Measurements from ENCODE around the gene CNOT11. TPM values are rescaled to one million over a fixed set of nuclear protein-coding genes. Genes with fewer than 3 reads are reported as not detected.

CNOT11 gene
- total and polyA plus RNA-seq, 2 of the 13 experiments (the other 11 are each of a cell fraction or from before 2014, with no cell fraction given): 114 to 209 TPM

DNA sequence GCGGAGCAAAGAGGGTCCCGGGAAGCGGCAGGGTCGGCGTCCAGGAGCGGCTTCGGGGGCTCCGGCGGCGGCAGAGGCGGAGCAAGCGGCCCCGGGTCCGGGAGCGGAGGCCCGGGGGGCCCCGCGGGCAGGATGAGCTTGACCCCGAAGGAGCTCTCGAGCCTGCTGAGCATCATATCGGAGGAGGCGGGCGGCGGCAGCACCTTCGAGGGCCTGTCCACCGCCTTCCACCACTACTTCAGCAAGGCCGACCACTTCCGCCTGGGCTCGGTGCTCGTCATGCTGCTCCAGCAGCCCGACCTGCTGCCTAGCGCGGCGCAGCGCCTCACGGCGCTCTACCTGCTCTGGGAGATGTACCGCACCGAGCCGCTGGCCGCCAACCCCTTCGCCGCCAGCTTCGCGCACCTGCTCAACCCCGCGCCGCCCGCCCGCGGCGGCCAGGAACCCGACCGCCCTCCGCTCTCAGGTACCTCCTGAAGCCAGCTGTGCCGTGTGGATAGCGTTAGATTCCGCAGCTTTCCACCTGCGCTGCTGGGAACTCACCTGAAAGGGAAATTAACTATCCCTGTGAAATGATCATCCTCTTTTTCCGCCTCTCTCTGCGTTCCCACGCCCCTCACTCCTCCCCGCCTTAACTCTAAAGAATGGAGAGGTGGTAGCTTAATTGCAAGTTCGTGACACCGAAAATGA lies 472 bp downstream of the CNOT11 start (continued):
- TF ChIP-seq, protein P1, sequence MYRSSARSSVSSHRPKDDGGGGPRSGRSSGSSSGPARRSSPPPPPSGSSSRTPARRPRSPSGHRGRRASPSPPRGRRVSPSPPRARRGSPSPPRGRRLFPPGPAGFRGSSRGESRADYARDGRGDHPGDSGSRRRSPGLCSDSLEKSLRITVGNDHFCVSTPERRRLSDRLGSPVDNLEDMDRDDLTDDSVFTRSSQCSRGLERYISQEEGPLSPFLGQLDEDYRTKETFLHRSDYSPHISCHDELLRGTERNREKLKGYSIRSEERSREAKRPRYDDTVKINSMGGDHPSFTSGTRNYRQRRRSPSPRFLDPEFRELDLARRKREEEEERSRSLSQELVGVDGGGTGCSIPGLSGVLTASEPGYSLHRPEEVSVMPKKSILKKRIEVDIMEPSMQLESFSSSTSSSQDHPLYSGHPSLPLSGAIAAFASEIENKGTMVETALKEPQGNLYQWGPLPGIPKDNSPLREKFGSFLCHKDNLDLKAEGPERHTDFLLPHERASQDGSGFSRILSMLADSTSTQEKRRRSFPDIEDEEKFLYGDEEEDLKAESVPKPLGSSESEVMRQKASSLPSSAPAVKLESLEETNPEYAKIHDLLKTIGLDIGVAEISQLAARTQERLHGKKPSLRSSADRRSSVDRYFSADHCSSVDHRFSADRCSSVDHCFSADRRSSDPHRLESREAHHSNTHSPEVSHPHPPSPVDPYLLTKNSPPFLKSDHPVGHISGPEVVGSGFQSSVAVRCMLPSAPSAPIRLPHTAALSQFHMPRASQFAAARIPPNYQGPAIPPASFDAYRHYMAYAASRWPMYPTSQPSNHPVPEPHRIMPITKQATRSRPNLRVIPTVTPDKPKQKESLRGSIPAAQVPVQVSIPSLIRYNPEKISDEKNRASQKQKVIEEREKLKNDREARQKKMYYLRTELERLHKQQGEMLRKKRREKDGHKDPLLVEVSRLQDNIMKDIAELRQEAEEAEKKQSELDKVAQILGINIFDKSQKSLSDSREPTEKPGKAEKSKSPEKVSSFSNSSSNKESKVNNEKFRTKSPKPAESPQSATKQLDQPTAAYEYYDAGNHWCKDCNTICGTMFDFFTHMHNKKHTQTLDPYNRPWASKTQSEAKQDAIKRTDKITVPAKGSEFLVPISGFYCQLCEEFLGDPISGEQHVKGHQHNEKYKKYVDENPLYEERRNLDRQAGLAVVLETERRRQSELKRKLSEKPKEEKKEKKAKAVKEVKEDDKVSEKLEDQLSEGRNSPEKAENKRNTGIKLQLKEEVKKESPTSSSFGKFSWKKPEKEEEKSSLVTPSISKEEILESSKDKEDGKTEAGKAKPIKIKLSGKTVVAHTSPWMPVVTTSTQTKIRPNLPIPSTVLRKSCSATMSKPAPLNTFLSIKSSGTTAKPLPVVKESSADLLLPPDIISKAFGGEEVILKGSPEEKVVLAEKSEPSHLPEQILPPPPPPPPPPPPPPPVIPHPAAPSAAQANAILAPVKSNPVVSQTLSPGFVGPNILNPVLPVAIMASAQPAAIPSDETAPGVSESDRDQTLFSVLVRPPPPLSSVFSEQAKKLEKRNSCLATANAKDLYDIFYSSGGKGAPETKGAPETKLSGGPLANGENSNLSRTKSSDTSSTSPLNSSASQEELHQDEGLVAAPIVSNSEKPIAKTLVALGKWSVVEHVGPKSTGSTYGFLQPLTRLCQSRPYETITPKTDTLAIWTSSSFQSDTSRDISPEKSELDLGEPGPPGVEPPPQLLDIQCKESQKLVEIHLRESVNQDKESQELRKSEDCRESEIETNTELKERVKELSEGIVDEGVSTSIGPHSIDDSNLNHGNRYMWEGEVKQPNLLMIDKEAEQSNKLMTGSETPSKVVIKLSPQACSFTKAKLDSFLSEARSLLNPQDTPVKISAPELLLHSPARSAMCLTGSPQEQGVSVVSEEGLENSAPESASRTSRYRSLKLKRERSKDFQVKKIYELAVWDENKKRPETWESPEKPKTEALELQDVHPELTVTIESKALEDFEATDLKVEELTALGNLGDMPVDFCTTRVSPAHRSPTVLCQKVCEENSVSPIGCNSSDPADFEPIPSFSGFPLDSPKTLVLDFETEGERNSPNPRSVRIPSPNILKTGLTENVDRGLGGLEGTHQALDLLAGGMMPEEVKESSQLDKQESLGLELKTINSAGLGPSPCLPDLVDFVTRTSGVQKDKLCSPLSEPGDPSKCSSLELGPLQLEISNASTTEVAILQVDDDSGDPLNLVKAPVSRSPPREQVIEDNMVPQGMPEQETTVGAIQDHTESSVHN (CRISPR knock-in tag; IDR thresholded peaks at IDR 0.05): no peak
- TF ChIP-seq NFKBIZ (CRISPR knock-in tag; IDR thresholded peaks at IDR 0.05) (no peak), MIER2 (CRISPR knock-in tag; IDR thresholded peaks at IDR 0.05) (no peak), ZNF839 (CRISPR knock-in tag; IDR thresholded peaks at IDR 0.05; ENCODE audit: borderline replicate concordance) (no peak), ZNF816 (CRISPR knock-in tag; IDR thresholded peaks at IDR 0.05; ENCODE audit: borderline replicate concordance) (0 out of 2 replicates have a peak, but pooled peaks have one; percentile 21), STAT5B (CRISPR knock-in tag; IDR thresholded peaks at IDR 0.05) (no peak), ZNF484 (CRISPR knock-in tag; IDR thresholded peaks at IDR 0.05; ENCODE audit: borderline replicate concordance, low read depth) (no peak), U2AF2 (IDR thresholded peaks at IDR 0.05; ENCODE audit: low read depth, low read length) (no peak), ZNF256 (CRISPR knock-in tag; conservative IDR thresholded peaks at IDR 0.05) (peak; percentile 22; the same call in 1 of the 2 replicates), ZNF230 (CRISPR knock-in tag; IDR thresholded peaks at IDR 0.05) (0 out of 2 replicates have a peak, but pooled peaks have one; percentile 44), ASH2L (IDR thresholded peaks at IDR 0.05; ENCODE audit: insufficient read length, low read depth, low read length) (peak; percentile 89), NFIC (IDR thresholded peaks at IDR 0.05; ENCODE audit: low read length) (no peak)
- TF ChIP-seq, protein P2, sequence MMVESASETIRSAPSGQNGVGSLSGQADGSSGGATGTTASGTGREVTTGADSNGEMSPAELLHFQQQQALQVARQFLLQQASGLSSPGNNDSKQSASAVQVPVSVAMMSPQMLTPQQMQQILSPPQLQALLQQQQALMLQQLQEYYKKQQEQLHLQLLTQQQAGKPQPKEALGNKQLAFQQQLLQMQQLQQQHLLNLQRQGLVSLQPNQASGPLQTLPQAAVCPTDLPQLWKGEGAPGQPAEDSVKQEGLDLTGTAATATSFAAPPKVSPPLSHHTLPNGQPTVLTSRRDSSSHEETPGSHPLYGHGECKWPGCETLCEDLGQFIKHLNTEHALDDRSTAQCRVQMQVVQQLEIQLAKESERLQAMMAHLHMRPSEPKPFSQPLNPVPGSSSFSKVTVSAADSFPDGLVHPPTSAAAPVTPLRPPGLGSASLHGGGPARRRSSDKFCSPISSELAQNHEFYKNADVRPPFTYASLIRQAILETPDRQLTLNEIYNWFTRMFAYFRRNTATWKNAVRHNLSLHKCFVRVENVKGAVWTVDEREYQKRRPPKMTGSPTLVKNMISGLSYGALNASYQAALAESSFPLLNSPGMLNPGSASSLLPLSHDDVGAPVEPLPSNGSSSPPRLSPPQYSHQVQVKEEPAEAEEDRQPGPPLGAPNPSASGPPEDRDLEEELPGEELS (CRISPR knock-in tag; IDR thresholded peaks at IDR 0.05): 0 out of 2 replicates have a peak, but pooled peaks have one; percentile 9
- TF ChIP-seq, protein P3, sequence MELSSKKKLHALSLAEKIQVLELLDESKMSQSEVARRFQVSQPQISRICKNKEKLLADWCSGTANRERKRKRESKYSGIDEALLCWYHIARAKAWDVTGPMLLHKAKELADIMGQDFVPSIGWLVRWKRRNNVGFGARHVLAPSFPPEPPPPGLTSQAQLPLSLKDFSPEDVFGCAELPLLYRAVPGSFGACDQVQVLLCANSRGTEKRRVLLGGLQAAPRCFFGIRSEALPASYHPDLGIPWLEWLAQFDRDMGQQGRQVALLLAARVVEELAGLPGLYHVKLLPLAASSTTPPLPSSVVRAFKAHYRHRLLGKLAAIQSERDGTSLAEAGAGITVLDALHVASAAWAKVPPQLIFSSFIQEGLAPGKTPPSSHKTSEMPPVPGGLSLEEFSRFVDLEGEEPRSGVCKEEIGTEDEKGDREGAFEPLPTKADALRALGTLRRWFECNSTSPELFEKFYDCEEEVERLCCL (CRISPR knock-in tag; IDR thresholded peaks at IDR 0.05; ENCODE audit: borderline replicate concordance): peak; percentile 46; the same call in 1 of the 2 replicates
- TF ChIP-seq, protein P4, sequence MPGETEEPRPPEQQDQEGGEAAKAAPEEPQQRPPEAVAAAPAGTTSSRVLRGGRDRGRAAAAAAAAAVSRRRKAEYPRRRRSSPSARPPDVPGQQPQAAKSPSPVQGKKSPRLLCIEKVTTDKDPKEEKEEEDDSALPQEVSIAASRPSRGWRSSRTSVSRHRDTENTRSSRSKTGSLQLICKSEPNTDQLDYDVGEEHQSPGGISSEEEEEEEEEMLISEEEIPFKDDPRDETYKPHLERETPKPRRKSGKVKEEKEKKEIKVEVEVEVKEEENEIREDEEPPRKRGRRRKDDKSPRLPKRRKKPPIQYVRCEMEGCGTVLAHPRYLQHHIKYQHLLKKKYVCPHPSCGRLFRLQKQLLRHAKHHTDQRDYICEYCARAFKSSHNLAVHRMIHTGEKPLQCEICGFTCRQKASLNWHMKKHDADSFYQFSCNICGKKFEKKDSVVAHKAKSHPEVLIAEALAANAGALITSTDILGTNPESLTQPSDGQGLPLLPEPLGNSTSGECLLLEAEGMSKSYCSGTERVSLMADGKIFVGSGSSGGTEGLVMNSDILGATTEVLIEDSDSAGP (CRISPR knock-in tag; IDR thresholded peaks at IDR 0.05; ENCODE audit: borderline replicate concordance): no peak; the same call in none of the 2 replicates

Measured in HepG2 (cell line).